HFF-Myc (cell line): ENCODE data around the gene COQ9.
A peak's percentile ranks its signal among the peaks of the same experiment; 100 is the strongest.

Experiments used
- DNase-seq: peaks from one replicate; pipeline ENCODE4 v3.0.0-alpha.2; 2011; ENCODE audit warnings: low read depth; ENCODE audit errors: extremely low read depth
- H3K4me3 ChIP-seq: replicated peaks from 2 replicates; pipeline ENCODE4 v1.5.1; 2011; ENCODE audit warnings: low read depth, mild to moderate bottlenecking, control low read depth, low read length
- CTCF ChIP-seq: IDR thresholded peaks from 2 replicates; pipeline ENCODE4 v1.5.1; 2012; ENCODE audit warnings: mild to moderate bottlenecking, low read depth, low read length, control low read depth; ENCODE audit errors: missing control alignments

COQ9 gene

DNA sequence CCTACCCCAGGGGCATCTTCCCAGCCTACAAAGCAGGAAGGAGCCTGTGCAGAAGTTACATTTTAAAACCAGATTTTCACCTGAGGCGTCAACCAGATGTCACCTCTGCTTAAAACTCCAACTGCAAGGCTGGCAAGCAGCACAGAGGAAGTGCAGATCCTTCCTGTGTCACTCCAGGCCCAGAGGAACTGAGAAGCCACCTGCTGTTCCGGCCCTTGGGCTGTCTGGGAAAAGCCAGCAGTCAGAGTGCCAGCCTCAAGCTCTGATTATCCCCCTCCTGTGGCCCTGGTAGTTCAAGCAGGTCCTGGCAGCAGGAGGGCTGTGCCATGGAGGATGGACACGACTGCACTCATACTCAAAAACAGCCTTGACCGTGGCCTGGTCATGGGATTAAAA lies 25.4 kb downstream of the COQ9 start:
- no peak for TF ChIP-seq CTCF
- H3K4me3 ChIP-seq = no peak overlapping the region
- no peak for DNase-seq

DNA sequence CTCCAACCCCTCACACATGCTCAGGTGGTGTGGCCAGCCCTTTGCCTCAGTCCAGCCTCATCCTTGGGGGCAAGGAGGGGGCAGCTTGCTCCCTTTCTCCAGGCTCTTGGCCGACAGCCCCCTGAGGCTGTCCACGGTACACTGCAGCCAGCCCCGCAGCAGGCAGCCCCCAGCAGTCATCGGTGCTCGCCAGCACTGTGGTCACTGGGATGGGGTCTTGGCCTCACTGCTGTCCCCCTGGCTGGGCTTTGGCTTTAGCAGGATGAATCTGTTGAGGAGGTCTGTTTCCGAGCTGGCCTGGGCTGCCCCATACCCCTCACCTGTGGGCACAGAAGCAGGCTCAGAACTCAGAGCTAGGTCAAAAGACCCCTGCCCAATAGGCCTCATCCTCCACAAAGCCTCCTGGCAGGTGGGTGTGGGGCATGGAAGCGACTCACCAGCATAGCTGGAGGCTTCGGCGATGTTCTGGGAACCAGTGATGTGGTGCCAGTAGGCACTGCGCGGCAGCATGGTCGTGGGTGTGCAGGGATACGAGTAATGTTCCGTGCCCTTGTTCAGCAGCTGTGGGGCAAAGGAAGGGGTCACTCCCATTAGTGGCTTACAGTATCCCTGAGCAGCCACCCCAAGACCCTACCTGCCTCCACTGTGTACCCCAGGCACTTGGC lies 26.0 kb downstream of the COQ9 start:
- no peak for TF ChIP-seq CTCF
- no peak for DNase-seq
- no peak overlapping the region for H3K4me3 ChIP-seq

DNA sequence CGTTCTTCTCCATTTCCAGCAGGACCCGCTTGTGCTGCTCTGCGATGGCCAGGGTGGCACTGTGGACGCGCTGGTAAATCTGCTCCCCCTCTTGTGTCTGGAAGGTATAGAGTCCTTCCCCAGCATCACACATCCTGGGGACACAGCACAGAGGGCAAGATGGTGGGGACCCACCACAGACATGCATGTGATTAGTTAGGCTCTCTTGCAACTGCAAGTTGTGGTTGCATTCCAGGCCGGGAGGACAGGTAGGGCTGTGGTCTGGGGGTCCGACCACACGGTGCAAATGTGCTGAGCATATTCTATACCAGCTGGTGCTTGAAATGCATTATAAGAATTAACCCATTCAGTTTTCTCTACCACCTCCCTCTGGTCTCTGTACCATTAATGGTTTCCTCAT lies 26.6 kb downstream of the COQ9 start:
- no peak for DNase-seq

GRCh38 chr16:57474671-57475661 lies 27.7 kb downstream of the COQ9 start:
- DNase-seq = no peak
- no peak for TF ChIP-seq CTCF
- no peak overlapping the region for H3K4me3 ChIP-seq

More for the DNA sequence above, 26.6 kb downstream of the COQ9 start:
- no peak for TF ChIP-seq CTCF
- no peak overlapping the region for H3K4me3 ChIP-seq

- no peak overlapping the region for H3K4me3 ChIP-seq
- no peak for DNase-seq
- peak; percentile 66 for TF ChIP-seq CTCF
Measured at GRCh38 chr16:57475711-57476339, 28.5 kb downstream of the COQ9 start.

DNA sequence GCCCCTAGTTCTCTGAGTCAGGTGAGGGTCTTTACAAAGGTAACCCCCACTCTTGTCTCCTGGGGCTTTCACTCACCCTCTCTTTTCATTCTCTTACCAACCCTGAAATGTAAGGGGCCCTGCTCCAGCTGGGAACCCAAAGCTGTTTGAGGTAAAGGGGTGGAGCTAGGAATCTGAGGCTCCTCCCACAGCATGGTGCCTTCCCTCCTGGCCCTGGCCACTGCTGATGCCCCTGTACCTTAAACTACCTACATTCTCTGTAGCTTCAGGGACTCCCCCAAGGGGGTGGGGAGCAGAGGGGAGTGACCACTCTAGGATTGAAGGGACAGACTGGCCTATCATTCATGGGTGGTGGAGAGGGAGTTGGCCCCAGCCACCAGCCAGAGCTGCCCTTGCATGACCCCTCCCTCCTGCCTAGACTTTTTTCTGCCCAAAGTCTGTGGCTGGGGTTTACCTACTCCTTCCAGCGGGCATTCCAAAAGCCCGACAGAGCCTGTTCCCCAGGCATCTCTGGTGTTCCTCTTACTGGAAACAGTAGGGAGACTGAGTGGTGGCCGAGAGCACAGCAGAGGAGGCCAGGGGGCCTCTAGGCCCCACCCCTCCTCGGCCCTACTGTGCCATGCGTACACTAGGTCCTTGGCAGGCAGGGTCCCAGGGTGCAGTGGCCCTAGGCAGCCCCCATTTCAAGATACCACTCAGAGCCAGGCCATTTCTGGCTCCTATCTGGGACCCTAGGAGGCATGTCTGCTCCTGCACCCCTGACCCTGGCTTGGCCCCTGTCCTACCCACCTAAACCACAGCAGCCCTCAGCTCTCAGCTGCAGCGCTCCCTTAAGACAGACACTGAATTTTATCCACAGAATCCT lies 29.5 kb downstream of the COQ9 start:
- DNase-seq = no peak
- no peak overlapping the region for H3K4me3 ChIP-seq
- no peak for TF ChIP-seq CTCF
